Activated CD4-positive, alpha-beta T cell treated with anti-CD3 and anti-CD28 coated beads, Interleukin-2, amount 10 ng/mL, durations not matched to agents 7 days and 5 days (primary cell): ENCODE measurements around the gene CREG2. TPM values are rescaled to one million over a fixed set of nuclear protein-coding genes. Genes with fewer than 3 reads are reported as not detected.

Experiments
- microRNA-seq: library from miRNA; unstranded; fragments of <30 nt; microRNA quantifications from one replicate; pipeline ENCODE4 v1.2.0, GENCODE V29; 2021; ENCODE audit warnings: borderline microRNAs expressed, borderline replicate concordance
- total RNA-seq, 2 experiments: library from RNA; stranded (reverse); gene quantifications; one replicate each; pipeline ENCODE4 v1.2.3, GENCODE V29; 2021

The CREG2 gene
- total RNA-seq, 2 experiments from 2014 or later, result 0.31 to 0.52 TPM

Small RNA genes lying within 50 kb of the gene (microRNA-seq; reads per million reads assigned to microRNA genes)
- gene MIR5696, result 3.0 reads per million, percentile 15 among the genes with 10 or more reads in this experiment

Other genes with a start within 250 kb of the CREG2 start
- under 1 TPM; 0.50 to 0.65 TPM for gene TBC1D8, start 236.1 kb downstream of the CREG2 start, total RNA-seq
- gene CNOT11, start 134.6 kb downstream of the CREG2 start, total RNA-seq, result 10 to 100 TPM; 65.1 to 80.7 TPM
- 10 to 100 TPM; 66.3 to 74.2 TPM for gene RNF149, start 78.8 kb downstream of the CREG2 start, total RNA-seq
- 1 to 10 TPM; 2.1 to 2.8 TPM for gene RFX8, start 87.6 kb upstream of the CREG2 start, total RNA-seq